GM18511 (cell line): ENCODE results near the gene ARMCX1.
A peak's percentile ranks its signal among the peaks of the same experiment; 100 is the strongest.
"Not testable (repeated sequence)": the region's sequence is repeated elsewhere in the genome, so short reads cannot be mapped to it uniquely, and the experiment has no call there.

ENCODE experiments used
- ATAC-seq: cut with Tn5 transposase; IDR thresholded peaks from one replicate; pipeline ENCODE4 v1.9.1; 2021; ENCODE audit warnings: mild to moderate bottlenecking, moderate library complexity; ENCODE audit not compliant: unreplicated experiment

The ARMCX1 gene

DNA sequence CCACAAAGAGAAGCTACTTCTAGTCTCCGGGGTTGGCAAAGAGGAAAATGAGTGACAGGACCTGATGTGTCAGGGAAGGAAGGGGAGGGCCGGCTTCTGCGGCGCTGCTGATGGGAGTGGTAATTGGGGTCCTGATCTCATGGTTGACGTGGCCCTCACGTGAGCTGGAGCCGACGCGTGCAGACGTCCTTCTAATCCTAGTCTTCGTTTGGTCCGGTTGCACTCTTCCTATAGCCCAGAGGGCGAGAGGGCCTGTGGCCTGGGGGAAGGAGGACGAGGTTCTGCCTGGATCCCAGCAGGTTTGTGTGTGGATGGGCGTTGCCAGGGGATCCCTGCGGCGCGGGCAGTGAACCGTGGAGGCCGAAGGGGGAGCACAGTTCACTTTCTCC lies at the start of gene ARMCX1:
Gene ARMCX1, plus strand, starts transcription at position 186 of the 389 bp plus-strand sequence. CDS start 2,384 bp downstream, outside the sequence.
- no peak for ATAC-seq

GRCh38 chrX:101502929-101503328 lies 47.4 kb upstream of the ARMCX1 start:
- ATAC-seq, result not testable (repeated sequence)

- ATAC-seq, result no peak
Observed at GRCh38 chrX:101507372-101507771, 43.0 kb upstream of the ARMCX1 start.

DNA sequence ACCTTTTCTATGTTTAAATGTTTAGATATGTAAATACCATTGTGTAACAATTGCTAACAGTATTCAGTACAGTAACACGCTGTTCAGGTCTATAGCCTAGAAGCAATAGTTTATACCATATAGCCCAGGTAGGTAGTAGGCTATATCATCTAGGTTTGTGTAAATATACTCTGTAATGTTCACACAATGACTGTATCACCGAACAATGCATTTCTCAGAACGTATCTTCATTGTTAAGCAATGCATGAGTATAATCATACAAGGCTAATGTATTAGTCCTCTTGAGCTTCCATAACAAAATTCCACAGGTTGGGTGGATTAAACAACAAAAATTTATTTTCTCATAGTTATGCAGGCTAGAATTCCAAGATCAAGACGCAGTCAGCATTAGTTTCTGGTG lies 42.4 kb upstream of the ARMCX1 start:
- no peak for ATAC-seq

GRCh38 chrX:101530944-101531343 lies 19.4 kb upstream of the ARMCX1 start:
- no peak for ATAC-seq

GRCh38 chrX:101539116-101539515 lies 11.2 kb upstream of the ARMCX1 start:
- no peak for ATAC-seq

- no peak for ATAC-seq
Observed at GRCh38 chrX:101550751-101551379, 518 bp downstream of the ARMCX1 start.

- no peak for ATAC-seq
Observed at GRCh38 chrX:101551380-101551767, 1.0 kb downstream of the ARMCX1 start.

DNA sequence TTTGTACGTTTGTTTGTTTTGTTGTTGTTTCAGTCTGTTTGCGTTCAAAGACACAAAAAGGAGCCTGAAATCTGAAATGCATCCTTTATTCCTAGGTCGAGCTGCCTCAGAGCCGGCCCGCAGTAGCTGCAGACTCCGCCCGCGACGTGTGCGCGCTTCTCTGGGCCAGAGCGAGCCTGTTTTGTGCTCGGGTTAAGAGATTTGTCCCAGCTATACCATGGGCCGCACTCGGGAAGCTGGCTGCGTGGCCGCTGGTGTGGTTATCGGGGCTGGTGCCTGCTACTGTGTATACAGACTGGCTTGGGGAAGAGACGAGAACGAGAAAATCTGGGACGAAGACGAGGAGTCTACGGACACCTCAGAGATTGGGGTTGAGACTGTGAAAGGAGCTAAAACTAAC lies 2.4 kb downstream of the ARMCX1 start:
- ATAC-seq, result no peak

- no peak for ATAC-seq
Observed at GRCh38 chrX:101564651-101565050, 14.3 kb downstream of the ARMCX1 start.

GRCh38 chrX:101595739-101596419 lies 45.5 kb downstream of the ARMCX1 start:
- peak; percentile 99 for ATAC-seq

DNA sequence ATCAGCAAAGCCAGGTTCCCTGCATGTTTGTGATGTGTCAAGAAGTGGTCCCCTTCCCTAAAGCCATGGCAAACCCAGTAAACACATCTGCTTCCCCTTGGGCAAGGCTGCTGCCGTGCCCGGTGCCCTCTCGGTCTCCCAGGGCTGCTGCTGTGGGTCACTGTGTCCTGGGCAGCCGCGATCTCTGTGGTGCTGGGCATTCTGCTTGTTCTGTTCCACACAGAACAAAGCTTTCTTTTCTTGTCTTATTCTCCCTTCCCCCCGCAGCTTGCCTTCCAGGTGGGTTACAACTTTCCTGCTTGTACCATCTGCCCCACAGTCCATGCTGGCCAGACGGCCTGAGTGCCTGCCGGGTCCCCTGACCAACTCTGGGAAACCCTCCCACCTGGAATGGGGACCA lies 49.2 kb downstream of the ARMCX1 start:
- not testable (repeated sequence) for ATAC-seq

GRCh38 chrX:101602077-101602476 lies 51.7 kb downstream of the ARMCX1 start:
- ATAC-seq, result no peak
